ENCODE results near the gene RGS7BP.

DNA sequence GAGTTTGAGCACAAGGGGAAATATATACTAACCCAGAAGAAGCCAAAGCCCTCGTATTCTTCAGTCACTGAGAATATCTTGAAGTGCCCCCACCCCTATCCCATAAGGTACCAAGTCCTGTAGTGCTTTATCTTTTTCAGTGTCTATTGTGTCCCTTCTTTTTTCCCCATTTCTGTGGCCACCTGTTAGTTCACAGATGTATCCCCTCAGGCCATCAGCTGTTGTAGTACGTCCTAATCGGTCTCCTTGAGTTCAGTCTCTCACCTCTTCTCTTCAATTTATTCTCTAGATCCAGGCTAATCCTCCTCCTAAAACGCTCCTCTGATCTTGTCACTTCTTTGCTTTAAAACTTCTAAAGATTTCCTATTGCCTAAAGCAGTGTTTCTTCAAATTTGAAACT lies 10.4 kb downstream of the RGS7BP start:
- TF ChIP-seq, protein P1, sequence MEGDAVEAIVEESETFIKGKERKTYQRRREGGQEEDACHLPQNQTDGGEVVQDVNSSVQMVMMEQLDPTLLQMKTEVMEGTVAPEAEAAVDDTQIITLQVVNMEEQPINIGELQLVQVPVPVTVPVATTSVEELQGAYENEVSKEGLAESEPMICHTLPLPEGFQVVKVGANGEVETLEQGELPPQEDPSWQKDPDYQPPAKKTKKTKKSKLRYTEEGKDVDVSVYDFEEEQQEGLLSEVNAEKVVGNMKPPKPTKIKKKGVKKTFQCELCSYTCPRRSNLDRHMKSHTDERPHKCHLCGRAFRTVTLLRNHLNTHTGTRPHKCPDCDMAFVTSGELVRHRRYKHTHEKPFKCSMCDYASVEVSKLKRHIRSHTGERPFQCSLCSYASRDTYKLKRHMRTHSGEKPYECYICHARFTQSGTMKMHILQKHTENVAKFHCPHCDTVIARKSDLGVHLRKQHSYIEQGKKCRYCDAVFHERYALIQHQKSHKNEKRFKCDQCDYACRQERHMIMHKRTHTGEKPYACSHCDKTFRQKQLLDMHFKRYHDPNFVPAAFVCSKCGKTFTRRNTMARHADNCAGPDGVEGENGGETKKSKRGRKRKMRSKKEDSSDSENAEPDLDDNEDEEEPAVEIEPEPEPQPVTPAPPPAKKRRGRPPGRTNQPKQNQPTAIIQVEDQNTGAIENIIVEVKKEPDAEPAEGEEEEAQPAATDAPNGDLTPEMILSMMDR (IDR thresholded peaks at IDR 0.05) = no peak
- TF ChIP-seq EZH2phosphoT487 (IDR thresholded peaks at IDR 0.05) (no peak), EZH2 (IDR thresholded peaks at IDR 0.05) (no peak)
